H1 (cell line): ENCODE measurements around the gene MTCL3.
A peak's percentile ranks its signal among the peaks of the same experiment; 100 is the strongest.

Experiments used
- CTCF ChIA-PET: fragments of 300-600 bp; sonication (Branson Sonifier 250); formaldehyde crosslinking; loops from one replicate; lab custom pipeline; 2021; ENCODE audit not compliant: partially characterized antibody; lab: Charles Lee
- POLR2A ChIA-PET: fragments of 300-600 bp; sonication (Branson Sonifier 250); formaldehyde crosslinking; loops from one replicate; lab custom pipeline; 2021; ENCODE audit warnings: inconsistent platforms; ENCODE audit not compliant: partially characterized antibody; lab: Charles Lee
- DNase-seq, 2 experiments: peaks; one replicate each; pipeline versions ENCODE4 v3.0.0 to v3.0.0-alpha.2; 2010 to 2022; ENCODE audit warnings: low spot score in 2 of 2, low read depth in 1 of 2, mixed read lengths in 1 of 2
- FAIRE-seq: peaks from 2 replicates; lab custom pipeline; 2011; peaks lifted over from hg19 to GRCh38; lab: Jason Lieb, UNC
- H2AFZ ChIP-seq: 2 replicates; pipeline ENCODE4 v1.8.1; 2012; ENCODE audit warnings: low read length, inconsistent platforms
- H2AK5ac ChIP-seq: 2 replicates; pipeline ENCODE4 v1.6.1; 2013; ENCODE audit warnings: low read depth, low read length
- H2BK120ac ChIP-seq: replicated peaks from 2 replicates; pipeline ENCODE3; 2013; ENCODE audit warnings: low read depth, low read length, inconsistent platforms
- H2BK12ac ChIP-seq: 2 replicates; pipeline ENCODE4 v1.6.1; 2013; ENCODE audit warnings: low read depth, low read length
- H2BK15ac ChIP-seq: 2 replicates; pipeline ENCODE4 v1.6.1; 2013; ENCODE audit warnings: low read length
- H2BK20ac ChIP-seq: 2 replicates; pipeline ENCODE4 v1.6.1; 2013; ENCODE audit warnings: low read length
- H2BK5ac ChIP-seq: 2 replicates; pipeline ENCODE4 v1.6.1; 2013; ENCODE audit warnings: low read depth, low read length
- H3K14ac ChIP-seq: 2 replicates; pipeline ENCODE4 v1.6.1; 2013; ENCODE audit warnings: inconsistent platforms; ENCODE audit not compliant: insufficient read length
- H3K18ac ChIP-seq: 2 replicates; pipeline ENCODE4 v1.6.1; 2013; ENCODE audit warnings: low read length; ENCODE audit errors: extremely low read depth
- H3K23ac ChIP-seq: 2 replicates; pipeline ENCODE4 v1.6.1; 2013; ENCODE audit warnings: inconsistent platforms; ENCODE audit not compliant: insufficient read length
- H3K23me2 ChIP-seq: 2 replicates; pipeline ENCODE4 v1.6.1; 2013; ENCODE audit warnings: low read depth, low read length
- H3K27ac ChIP-seq: 2 replicates; pipeline ENCODE4 v1.6.1; 2011; ENCODE audit warnings: low read depth, low read length, inconsistent platforms
- H3K27me3 ChIP-seq, 4 experiments: replicated peaks in 1 of 4; 1 replicate in 1 of 4; 2 replicates in 3 of 4; pipeline versions ENCODE4 v1.6.1 to v1.8.1; 2011 to 2013; ENCODE audit warnings: low read length in 3 of 4, mild to moderate bottlenecking in 3 of 4, inconsistent platforms in 2 of 4, mixed read lengths in 2 of 4, moderate library complexity in 1 of 4; ENCODE audit not compliant: control insufficient read depth in 3 of 4, insufficient read depth in 3 of 4; ENCODE audit errors: extremely low read depth in 1 of 4
- H3K36me3 ChIP-seq, 4 experiments: 2 replicates each; pipeline versions ENCODE4 v1.6.1 to v1.8.1; 2011 to 2013; ENCODE audit warnings: mild to moderate bottlenecking in 4 of 4, low read length in 3 of 4, moderate library complexity in 2 of 4, control low read depth in 1 of 4, inconsistent platforms in 1 of 4; ENCODE audit not compliant: insufficient read depth in 4 of 4, control insufficient read depth in 2 of 4
- H3K4ac ChIP-seq: replicated peaks from 2 replicates; pipeline ENCODE3; 2013; ENCODE audit warnings: low read length, low read depth, mixed read lengths, inconsistent platforms; ENCODE audit not compliant: insufficient read length
- H3K4me1 ChIP-seq, 4 experiments: replicated peaks in 1 of 4; 1 replicate in 1 of 4; 2 replicates in 3 of 4; pipeline versions ENCODE4 v1.6.1 to v1.8.1; 2011 to 2013; ENCODE audit warnings: low read length in 3 of 4, inconsistent platforms in 2 of 4, mixed read lengths in 1 of 4; ENCODE audit not compliant: insufficient read depth in 4 of 4, control insufficient read depth in 3 of 4
- H3K4me2 ChIP-seq, 2 experiments: 2 replicates each; pipeline versions ENCODE4 v1.6.1 to v1.8.1; 2011 to 2013; ENCODE audit warnings: low read depth in 2 of 2, low read length in 2 of 2, control low read depth in 1 of 2, inconsistent platforms in 1 of 2, mild to moderate bottlenecking in 1 of 2; ENCODE audit not compliant: insufficient read depth in 1 of 2
- H3K4me3 ChIP-seq, 4 experiments: fragments of 200-600, 300-600 bp in 1 of 4; sonication (generic), shearing (Covaris generic), sonication (Bioruptor Twin) in 1 of 4; 2 replicates each; pipeline versions ENCODE4 v1.5.1 to v1.8.1; 2011 to 2016; ENCODE audit warnings: low read length in 4 of 4, low read depth in 3 of 4, control low read depth in 2 of 4, inconsistent platforms in 2 of 4, mild to moderate bottlenecking in 2 of 4, mixed read lengths in 1 of 4, moderate library complexity in 1 of 4; ENCODE audit not compliant: insufficient read depth in 2 of 4; ENCODE audit errors: extremely low read depth in 1 of 4
- H3K56ac ChIP-seq: replicated peaks from 2 replicates; pipeline ENCODE3; 2013; ENCODE audit warnings: low read depth, mild to moderate bottlenecking, mixed read lengths, low read length, inconsistent platforms; ENCODE audit not compliant: insufficient read length
- H3K79me1 ChIP-seq: 2 replicates; pipeline ENCODE4 v1.6.1; 2013; ENCODE audit warnings: low read depth, low read length, control low read depth
- H3K79me2 ChIP-seq, 2 experiments: 2 replicates each; pipeline versions ENCODE4 v1.6.1 to v1.8.1; 2012 to 2013; ENCODE audit warnings: low read length in 2 of 2, mild to moderate bottlenecking in 2 of 2, inconsistent platforms in 1 of 2; ENCODE audit not compliant: insufficient read depth in 2 of 2, control insufficient read depth in 1 of 2
- H3K9ac ChIP-seq, 4 experiments: replicated peaks in 1 of 4; 1 replicate in 1 of 4; 2 replicates in 3 of 4; pipeline versions ENCODE4 v1.6.1 to v1.8.1; 2011 to 2013; ENCODE audit warnings: low read depth in 3 of 4, low read length in 3 of 4, control low read depth in 2 of 4, mild to moderate bottlenecking in 2 of 4, moderate library complexity in 2 of 4, inconsistent platforms in 1 of 4; ENCODE audit errors: extremely low read depth in 1 of 4
- H3K9me3 ChIP-seq, 2 experiments: 2 replicates each; pipeline versions ENCODE4 v1.6.1 to v1.8.1; 2012 to 2013; ENCODE audit warnings: mild to moderate bottlenecking in 2 of 2, moderate library complexity in 2 of 2, control low read depth in 1 of 2, inconsistent platforms in 1 of 2, low read depth in 1 of 2, low read length in 1 of 2, mixed read lengths in 1 of 2; ENCODE audit not compliant: insufficient read depth in 2 of 2
- H4K20me1 ChIP-seq, 2 experiments: replicated peaks in 1 of 2; 2 replicates each; pipeline versions ENCODE3 to v1.8.1; 2011 to 2013; ENCODE audit warnings: inconsistent platforms in 2 of 2, low read length in 2 of 2, mild to moderate bottlenecking in 1 of 2; ENCODE audit not compliant: insufficient read depth in 2 of 2, control insufficient read depth in 1 of 2
- H4K5ac ChIP-seq: 2 replicates; pipeline ENCODE4 v1.6.1; 2013; ENCODE audit warnings: low read length, low read depth, mixed read lengths, inconsistent platforms; ENCODE audit not compliant: insufficient read length
- H4K8ac ChIP-seq: 2 replicates; pipeline ENCODE4 v1.8.0; 2013; ENCODE audit warnings: mild to moderate bottlenecking, moderate library complexity, low read length, inconsistent platforms; ENCODE audit not compliant: insufficient read depth; ENCODE audit errors: extremely low read depth
- H4K91ac ChIP-seq: replicated peaks from 2 replicates; pipeline ENCODE3; 2013; ENCODE audit warnings: low read length, mixed read lengths, inconsistent platforms; ENCODE audit not compliant: insufficient read length
- BRCA1 ChIP-seq: IDR thresholded peaks from 2 replicates; pipeline ENCODE4 v1.6.1; 2012; ENCODE audit warnings: low read depth, low read length, improper control_type of control experiment
- POLR2AphosphoS5 ChIP-seq: IDR thresholded peaks from 2 replicates; pipeline ENCODE4 v1.6.1; 2011; ENCODE audit warnings: low read depth, low read length
- POU5F1 ChIP-seq: IDR thresholded peaks from 2 replicates; pipeline ENCODE4 v1.6.1; 2011; ENCODE audit warnings: low read depth, mild to moderate bottlenecking, low read length, moderate library complexity
- RBBP5 ChIP-seq: IDR thresholded peaks from 2 replicates; pipeline ENCODE4 v1.7.1; 2012; ENCODE audit warnings: low read depth, mild to moderate bottlenecking, inconsistent platforms, low read length, moderate library complexity, borderline replicate concordance
- WGBS, 2 experiments: shearing (Covaris generic) in 1 of 2; methylation state at CpG; one replicate each; pipeline versions ENCODE4 v1.1.6 to v1.1.7; 2013 to 2015; ENCODE audit warnings: low lambda C conversion rate in 2 of 2, mixed read lengths in 2 of 2, inconsistent platforms in 1 of 2, low coverage in 1 of 2, missing lambda C conversion rate in 1 of 2; ENCODE audit not compliant: insufficient replicate concordance in 2 of 2, insufficient coverage in 1 of 2, insufficient read length in 1 of 2; ENCODE audit errors: extremely low coverage in 1 of 2, missing lambda C conversion rate in 1 of 2; 5-methylcytosine and 5-hydroxymethylcytosine counted together

Gene MTCL3

GRCh38 chr6:127481111-127481510 lies 38.0 kb downstream of the MTCL3 start:
- Histone ChIP-seq H2AFZ (no peak overlapping the region), H3K36me3 (peaks cover 0 to 20% (median 11%) of the 10 kb centered on the region in 4 experiments; a peak in 6 of 8 replicates), H4K20me1 (no peaks in the 10 kb centered on the region), H4K91ac (no peak overlapping the region), H3K23me2 (no peaks in the 10 kb centered on the region), H3K4me2 (no peak overlapping the region), H2BK12ac (peak overlapping the region; percentile 1; the same call in 1 of the 2 replicates), H2AK5ac (no peak overlapping the region; the same call in 1 of the 2 replicates), H3K56ac (no peak overlapping the region), H4K5ac (peak overlapping the region; percentile 50), H3K14ac (no peak overlapping the region), H4K8ac (no peak overlapping the region), H3K27me3 (no peaks in the 10 kb centered on the region), H2BK5ac (peak overlapping the region; percentile 22; the same call in 1 of the 2 replicates), H3K9ac (no peak overlapping the region), H3K18ac (0 out of 2 replicates have a peak overlapping the region, but pooled peaks have one; percentile 9), H2BK20ac (no peak overlapping the region), H3K4me1 (peaks cover 0 to 26% (median 13%) of the 10 kb centered on the region in 4 experiments; a peak in 6 of 7 replicates), H3K79me1 (no peaks in the 10 kb centered on the region), H3K9me3 (no peaks in the 10 kb centered on the region), H3K23ac (no peak overlapping the region), H2BK120ac (peak overlapping the region; percentile 69), H2BK15ac (no peak overlapping the region), H3K4ac (no peak overlapping the region), H3K4me3 (no peak overlapping the region), H3K27ac (no peak overlapping the region), H3K79me2 (no peaks in the 10 kb centered on the region)
- no peak for FAIRE-seq
- TF ChIP-seq RBBP5 (no peak), POLR2AphosphoS5 (no peak), POU5F1 (no peak), BRCA1 (no peak)
- ChIA-PET POLR2A (interaction anchor here (0.9 to 3.4 kb wide), 7 partner anchors 11 to 38 kb away, joined by 3 to 15 read pairs (median 5); partner anchors contain the start of gene MTCL3), CTCF (interaction anchor here (9.1 kb wide), 1 partner anchor 36 kb away, joined by 65 read pairs; the partner anchor contains the start of gene MTCL3)
- no peak for DNase-seq
- 95% methylated on average over 2 of the region's 2 CpGs; no CpG with 5 or more reads in 1 of the 2 experiments for WGBS, 2 experiments
